Ovary (tissue), 9 donors: ENCODE results near the gene CYP2D6. TPM values are rescaled to one million over a fixed set of nuclear protein-coding genes. Genes with fewer than 3 reads are reported as not detected.
"Not testable (repeated sequence)": the region's sequence is repeated elsewhere in the genome, so short reads cannot be mapped to it uniquely, and the experiment has no call there.

Experiments
- DNase-seq, 5 donors: peaks; one replicate each; pipeline ENCODE4 v3.0.0-alpha.2; 2019 to 2020
- H3K27ac ChIP-seq, 2 donors: fragments of 200-600 bp; one replicate each; pipeline versions ENCODE4 v1.5.1 to v1.8.0; 2019 to 2022
- H3K27me3 ChIP-seq: fragments of 200-600 bp; one replicate; pipeline ENCODE4 v1.8.0; 2022
- H3K36me3 ChIP-seq: fragments of 200-600 bp; sonication (generic); one replicate; pipeline ENCODE4 v1.5.1; 2019
- H3K4me1 ChIP-seq: one replicate; pipeline ENCODE4 v1.8.1; 2013; ENCODE audit warnings: mild to moderate bottlenecking, moderate library complexity; ENCODE audit not compliant: insufficient read depth
- H3K4me3 ChIP-seq: fragments of 200-600 bp; sonication (generic); one replicate; pipeline ENCODE4 v1.5.1; 2017
- H3K9me3 ChIP-seq, 2 donors: fragments of 200-600 bp in 1 of 2; sonication (generic) in 1 of 2; one replicate each; pipeline versions ENCODE4 v1.5.1 to v1.8.1; 2013 to 2019; ENCODE audit warnings: mild to moderate bottlenecking in 1 of 2, moderate library complexity in 1 of 2
- CTCF ChIP-seq, 3 donors: fragments of 450-650 bp in 2 of 3; fragments of 200-600 bp in 1 of 3; IDR thresholded peaks; one replicate each; pipeline versions ENCODE4 v1.5.1 to v1.8.0; 2016 to 2022; ENCODE audit warnings: antibody characterized with exemption in 3 of 3, mild to moderate bottlenecking in 1 of 3
- EP300 ChIP-seq: sonication (generic); formaldehyde crosslinking; IDR thresholded peaks from one replicate; pipeline ENCODE4 v1.6.1; 2017; ENCODE audit warnings: antibody characterized with exemption
- POLR2A ChIP-seq: fragments of 450-650 bp; IDR thresholded peaks from one replicate; pipeline ENCODE4 v1.6.1; 2017; ENCODE audit warnings: antibody characterized with exemption, mild to moderate bottlenecking, moderate library complexity
- WGBS, 3 donors: extraction: QIAGEN DNeasy Blood & Tissue Kit in 1 of 3; methylation state at CpG; one replicate each; pipeline versions ENCODE4 v1.1.5 to v1.1.7; 2013 to 2017; 5-methylcytosine and 5-hydroxymethylcytosine counted together
- intact Hi-C, 4 donors: fragments of 100-400 bp; cut with DNase I; formaldehyde crosslinking; loops; one replicate each; pipeline versions ENCODE4 v1.11.0 to v1.15.1; 2022 to 2023
- polyA plus RNA-seq, 2 donors: library from polyadenylated mRNA; stranded (reverse); fragments of 200-250 nt in 1 of 2; fragments of 350-450 nt in 1 of 2; fragmentation: Illumina TruSeq in 1 of 2; extraction: RNeasy Lipid Tissue Mini Kit (QIAGEN cat#74804) in 1 of 2; gene quantifications; one replicate each; pipeline ENCODE4 v1.2.3, GENCODE V29; 2013 to 2014
- total RNA-seq, 7 donors: library from RNA; depleted of rRNA in 2 of 7; stranded (reverse); fragments of >200 nt in 2 of 7; fragmentation: NEBNext Ultra II Directional in 3 of 7; extraction: Animal tissue kit (Norgen Biotek cat#: 25700) in 3 of 7; gene quantifications; one replicate each; pipeline versions ENCODE4 v1.1.0 to v1.2.4, GENCODE V29; 2016 to 2023
- donor health status: DM: no; HTN: no; CAD: no; lungs with moderate emphysema.
- donor health status: DM: no; HTN: no; CAD: no.
- donor health status: Bipolar disorder and iron deficiency.
- donor health status: DM: yes; HTN: yes; CAD: no.
- donor health status: DM: no; HTN: no; CAD: no.
- donor health status: DM: yes; HTN: yes; CAD: no.

The CYP2D6 gene
- total and polyA plus RNA-seq, 9 donors, result 0.28 to 2.0 (median 0.97) TPM

- TF ChIP-seq POLR2A, result no peak
- TF ChIP-seq CTCF (IDR thresholded peaks at IDR 0.05), result no peak
- TF ChIP-seq EP300, result no peak
- DNase-seq, result no peak
- Histone ChIP-seq H3K27me3 (no peaks in the 10 kb centered on the region), H3K9me3 (peaks cover 0 to 3% of the 10 kb centered on the region in 2 donors), H3K36me3 (no peaks in the 10 kb centered on the region), H3K4me1 (peaks cover 1% of the 10 kb centered on the region), H3K4me3 (no peak overlapping the region), H3K27ac (no peak overlapping the region)
- intact Hi-C loops, result no loop called here
- WGBS, 3 donors, result 88 to 94% (median 89%) methylated on average over 4 of the region's 4 CpGs
Measured at GRCh38 chr22:42111798-42112197, 18.8 kb downstream of the CYP2D6 start.

GRCh38 chr22:42108848-42109247 lies 21.8 kb downstream of the CYP2D6 start:
- DNase-seq, result no peak
- H3K36me3 ChIP-seq, result no peaks in the 10 kb centered on the region
- 71 to 75% (median 73%) methylated on average over 18 of the region's 18 CpGs for WGBS, 3 donors
- intact Hi-C loops, result no loop called here
- TF ChIP-seq CTCF (IDR thresholded peaks at IDR 0.05), result no peak
- no peak for TF ChIP-seq POLR2A
- TF ChIP-seq EP300, result no peak
- H3K27me3 ChIP-seq, result no peaks in the 10 kb centered on the region
- H3K9me3 ChIP-seq, result no peaks in the 10 kb centered on the region
- no peak overlapping the region for H3K4me3 ChIP-seq
- H3K4me1 ChIP-seq, result no peaks in the 10 kb centered on the region
- no peak overlapping the region for H3K27ac ChIP-seq

- intact Hi-C loops, H3K4me1 ChIP-seq, DNase-seq, H3K36me3 ChIP-seq, H3K27ac ChIP-seq, H3K4me3 ChIP-seq, H3K27me3 ChIP-seq, H3K9me3 ChIP-seq: not testable (repeated sequence)
- WGBS, 3 donors, result 94 to 95% (median 95%) methylated on average over 6 of the region's 6 CpGs
Measured at GRCh38 chr22:42104332-42104860, 26.2 kb downstream of the CYP2D6 start.

- Histone ChIP-seq H3K9me3 (peaks cover 0 to 6% of the 10 kb centered on the region in 2 donors), H3K27ac (no peak overlapping the region), H3K36me3 (no peaks in the 10 kb centered on the region), H3K4me3 (no peak overlapping the region), H3K4me1 (no peaks in the 10 kb centered on the region), H3K27me3 (no peaks in the 10 kb centered on the region)
- intact Hi-C loops, result no loop called here
- no peak for TF ChIP-seq CTCF (IDR thresholded peaks at IDR 0.05)
- TF ChIP-seq POLR2A, result no peak
- TF ChIP-seq EP300, result no peak
- DNase-seq, result no peak
- 95 to 99% (median 98%) methylated on average over 3 of the region's 3 CpGs for WGBS, 3 donors
Measured at GRCh38 chr22:42101199-42101598, 29.4 kb downstream of the CYP2D6 start.

GRCh38 chr22:42091455-42091782 lies 39.2 kb downstream of the CYP2D6 start:
- Histone ChIP-seq H3K4me1 (peaks cover 8% of the 10 kb centered on the region), H3K9me3 (no peaks in the 10 kb centered on the region), H3K4me3 (peak overlapping the region; percentile 89), H3K27me3 (no peaks in the 10 kb centered on the region), H3K36me3 (no peaks in the 10 kb centered on the region), H3K27ac (peak overlapping the region; percentile 49 to 84)
- 15 to 24% (median 17%) methylated on average over 7 of the region's 7 CpGs for WGBS, 3 donors
- peak in 1 of 5 donors; percentile 32 for DNase-seq
- intact Hi-C loops, result loop anchor here in 2 of 4 donors (5.0 to 10.0 kb wide), 2 partner anchors 183 to 346 kb away; partner anchors contain the start of gene TCF20 (in 1 of the 2)
- TF ChIP-seq CTCF (IDR thresholded peaks at IDR 0.05) (no peak), EP300 (no peak), POLR2A (no peak)
